ENCODE data around the gene ZFR2. TPM values are rescaled to one million over a fixed set of nuclear protein-coding genes. Genes with fewer than 3 reads are reported as not detected.
"Not testable (repeated sequence)": the region's sequence is repeated elsewhere in the genome, so short reads cannot be mapped to it uniquely, and the experiment has no call there.

Gene ZFR2
- total RNA-seq, 2 experiments from 2014 or later, result 0.33 to 0.58 TPM

- POLR2A ChIA-PET, result interaction anchor here (0.6 to 2.4 kb wide), 3 partner anchors 57 to 1286 kb away, joined by 3 to 13 read pairs (median 3); partner anchors contain the start of gene GADD45B
- Mint-ChIP-seq H3K9me3 (no peaks in the 10 kb centered on the region), H3K27ac (peak within 1 kb of the TSS; percentile 99), H3K27me3 (no peaks in the 10 kb centered on the region), H3K4me1 (ENCODE audit: low read depth) (peaks cover 35% of the 10 kb centered on the region), H3K36me3 (peaks cover 26% of the 10 kb centered on the region), H3K4me3 (peak within 1 kb of the TSS; percentile 99)
- intact Hi-C loops (cut with micrococcal nuclease), result loop anchor here (1.0 to 5.0 kb wide), 9 partner anchors 41 to 639 kb away; partner anchors contain the start of genes ANKRD24, DAPK3, FZR1 and PIP5K1C
- CTCF ChIA-PET, result interaction anchor here (0.6 to 3.5 kb wide), 13 partner anchors 22 to 226 kb away, joined by 3 to 43 read pairs (median 6); partner anchors contain the start of gene PIP5K1C
- peak; percentile 97 for DNase-seq
Measured at GRCh38 chr19:3761382-3762129, 107.3 kb downstream of the ZFR2 start, which contains the start of gene APBA3. APBA3 (minus strand) TSS chr19:3761692; CDS start chr19:3760264, 1,428 bp downstream.

GRCh38 chr19:3760871-3761361, 107.9 kb downstream of the ZFR2 start:
- ChIA-PET POLR2A (interaction anchor here (0.6 to 2.4 kb wide), 2 partner anchors 57 to 71 kb away, joined by 3 to 13 read pairs; no protein-coding TSS in a partner anchor), CTCF (interaction anchor here (0.6 to 3.5 kb wide), 5 partner anchors 39 to 69 kb away, joined by 3 to 43 read pairs (median 5); no protein-coding TSS in a partner anchor)
- no peaks in the 10 kb centered on the region for H3K27me3 Mint-ChIP-seq
- H3K4me1 Mint-ChIP-seq (ENCODE audit: low read depth), result peaks cover 32% of the 10 kb centered on the region
- H3K36me3 Mint-ChIP-seq, result peaks cover 22% of the 10 kb centered on the region
- peak; percentile 30 for DNase-seq
- no peaks in the 10 kb centered on the region for H3K9me3 Mint-ChIP-seq
- intact Hi-C loops (cut with micrococcal nuclease), result loop anchor here (1.0 to 5.0 kb wide), 3 partner anchors 61 to 306 kb away; partner anchors contain the start of genes DAPK3 and ZBTB7A
- peak overlapping the region; percentile 96 for H3K27ac Mint-ChIP-seq
- peak overlapping the region; percentile 99 for H3K4me3 Mint-ChIP-seq

- Mint-ChIP-seq H3K4me3 (peak overlapping the region; percentile 99), H3K27ac (peak overlapping the region; percentile 8), H3K36me3 (peaks cover 29% of the 10 kb centered on the region), H3K4me1 (ENCODE audit: low read depth) (peaks cover 39% of the 10 kb centered on the region), H3K27me3 (no peaks in the 10 kb centered on the region), H3K9me3 (no peaks in the 10 kb centered on the region)
- intact Hi-C loops (cut with micrococcal nuclease), result loop anchor here (5.0 kb wide), 2 partner anchors 213 to 308 kb away; partner anchors contain the start of genes DAPK3 and ZBTB7A
- no peak for DNase-seq
- ChIA-PET CTCF (interaction anchor here (0.9 to 3.5 kb wide), 2 partner anchors 61 to 62 kb away, joined by 3 to 43 read pairs; no protein-coding TSS in a partner anchor), POLR2A (interaction anchor here (0.6 kb wide), 1 partner anchor 217 kb away, joined by 4 read pairs; no protein-coding TSS in a partner anchor)
Measured at GRCh38 chr19:3759482-3760254, 109.2 kb downstream of the ZFR2 start.

DNA sequence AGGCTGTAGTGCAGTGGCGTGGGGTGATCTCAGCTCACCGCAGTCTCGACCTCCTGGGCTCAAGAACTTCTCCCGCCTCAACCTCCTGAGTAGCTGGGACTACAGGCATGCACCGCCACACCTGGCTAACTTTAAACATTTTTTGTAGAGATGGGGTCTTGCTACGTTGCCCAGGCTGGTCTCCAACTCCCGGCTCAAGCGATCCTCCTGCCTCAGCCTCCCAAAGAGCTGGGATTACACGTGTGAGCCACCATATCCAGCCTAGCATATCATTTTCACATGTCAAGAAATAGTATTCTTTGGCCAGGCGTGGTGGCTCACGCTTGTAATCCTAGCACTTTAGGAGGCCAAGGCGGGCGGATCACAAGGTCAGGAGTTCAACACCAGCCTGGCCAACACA, 110.5 kb downstream of the ZFR2 start:
- CTCF ChIA-PET, result interaction anchor here (1.2 kb wide), 1 partner anchor 64 kb away, joined by 4 read pairs; no protein-coding TSS in a partner anchor
- H3K27me3 Mint-ChIP-seq; H3K27ac Mint-ChIP-seq; POLR2A ChIA-PET; DNase-seq; H3K9me3 Mint-ChIP-seq; intact Hi-C loops (cut with micrococcal nuclease); H3K4me3 Mint-ChIP-seq: not testable (repeated sequence)
- Mint-ChIP-seq H3K4me1 (ENCODE audit: low read depth) (peaks cover 36% of the 10 kb centered on the region), H3K36me3 (peaks cover 29% of the 10 kb centered on the region)

GRCh38 chr19:3757705-3758104, 111.1 kb downstream of the ZFR2 start:
- not testable (repeated sequence) for H3K9me3 Mint-ChIP-seq
- peaks cover 29% of the 10 kb centered on the region for H3K36me3 Mint-ChIP-seq

More at GRCh38 chr19:3757705-3758104, 111.1 kb downstream of the ZFR2 start:
- POLR2A ChIA-PET; H3K27me3 Mint-ChIP-seq; H3K4me3 Mint-ChIP-seq; DNase-seq; intact Hi-C loops (cut with micrococcal nuclease); H3K27ac Mint-ChIP-seq: not testable (repeated sequence)
- peaks cover 30% of the 10 kb centered on the region for H3K4me1 Mint-ChIP-seq (ENCODE audit: low read depth)
- CTCF ChIA-PET, result interaction anchor here (1.2 kb wide), 1 partner anchor 64 kb away, joined by 4 read pairs; no protein-coding TSS in a partner anchor

Other genes starting within 250 kb of the ZFR2 start
- 10 to 100 TPM; 25.2 to 27.2 TPM for gene CACTIN, start 242.2 kb downstream of the ZFR2 start, total RNA-seq
- 10 to 100 TPM; 14.7 to 15.7 TPM for gene PIP5K1C, start 168.6 kb downstream of the ZFR2 start, total RNA-seq
- 1 to 10 TPM; 3.1 to 3.7 TPM for gene TJP3, start 160.7 kb downstream of the ZFR2 start, total RNA-seq
- gene APBA3, start 107.3 kb downstream of the ZFR2 start, total RNA-seq, result 10 to 100 TPM; 38.2 to 41.8 TPM
- 10 to 100 TPM; 63.2 to 65.2 TPM for gene MRPL54, start 106.4 kb downstream of the ZFR2 start, total RNA-seq
- not detected for gene RAX2, start 96.8 kb downstream of the ZFR2 start, total RNA-seq
- 10 to 100 TPM; 24.4 to 25.2 TPM for gene MATK, start 82.7 kb downstream of the ZFR2 start, total RNA-seq
- gene ATCAY, start 11.6 kb upstream of the ZFR2 start, total RNA-seq, result not detected
- not detected for gene NMRK2, start 64.0 kb upstream of the ZFR2 start, total RNA-seq
- gene DAPK3, start 102.1 kb upstream of the ZFR2 start, total RNA-seq, result 10 to 100 TPM; 32.4 to 33.3 TPM
- 1,000 to 10,000 TPM; 3,113 to 3,225 TPM for gene EEF2, start 116.4 kb upstream of the ZFR2 start, total RNA-seq
- gene PIAS4, start 138.7 kb upstream of the ZFR2 start, total RNA-seq, result 10 to 100 TPM; 22.5 to 24.4 TPM
- 10 to 100 TPM; 31.0 to 32.5 TPM for gene ZBTB7A, start 197.9 kb upstream of the ZFR2 start, total RNA-seq